Measurements from ENCODE around the gene ZSWIM5.
A peak's percentile ranks its signal among the peaks of the same experiment; 100 is the strongest.

Gene ZSWIM5

DNA sequence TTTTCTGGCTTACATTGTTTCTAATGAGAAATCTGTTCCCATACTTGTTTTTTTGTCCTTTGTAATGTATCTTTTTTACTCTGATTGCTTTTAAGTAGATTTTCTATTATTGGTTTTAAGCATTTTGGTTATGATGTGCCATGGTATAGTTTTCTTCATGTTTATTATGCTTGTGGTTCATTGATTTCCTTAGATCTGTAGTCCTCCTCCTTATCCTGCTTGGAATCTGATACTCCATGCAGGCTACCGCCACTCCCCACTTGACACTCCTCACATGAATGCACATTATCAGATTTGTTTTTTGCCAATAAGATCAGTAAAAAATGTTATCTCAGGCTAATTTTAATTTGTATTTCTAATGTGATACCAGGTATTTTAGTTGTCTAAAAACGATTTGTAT lies 173.6 kb downstream of the ZSWIM5 start:
- no peak for DNase-seq (ENCODE audit: low read depth, low spot score)

- DNase-seq (ENCODE audit: low read depth, low spot score): no peak
These were observed 180.0 kb downstream of the ZSWIM5 start for GRCh38 chr1:45026446-45026845.

DNA sequence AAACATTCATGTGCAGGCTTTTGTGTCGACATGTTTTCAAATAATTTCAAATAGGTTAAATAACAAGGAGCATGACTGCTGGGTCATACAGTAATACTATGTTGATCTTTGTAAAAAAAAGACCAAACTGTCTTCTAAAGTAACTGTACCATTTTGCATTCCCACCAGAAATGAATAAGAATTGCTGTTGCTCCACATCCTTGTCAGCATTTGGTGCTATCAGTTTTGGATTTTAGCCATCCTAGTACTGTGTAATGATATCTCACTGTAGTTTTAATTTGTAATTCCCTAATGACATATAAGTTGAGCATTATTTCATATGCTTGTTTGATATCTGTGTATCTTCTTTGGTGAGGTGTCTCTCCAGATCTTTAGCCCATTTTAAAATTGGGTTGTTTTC lies 182.7 kb downstream of the ZSWIM5 start:
- no peak for DNase-seq (ENCODE audit: low read depth, low spot score)

- peak; percentile 26 for DNase-seq (ENCODE audit: low read depth, low spot score)
These were observed 187.7 kb downstream of the ZSWIM5 start for GRCh38 chr1:45018599-45019230.

DNA sequence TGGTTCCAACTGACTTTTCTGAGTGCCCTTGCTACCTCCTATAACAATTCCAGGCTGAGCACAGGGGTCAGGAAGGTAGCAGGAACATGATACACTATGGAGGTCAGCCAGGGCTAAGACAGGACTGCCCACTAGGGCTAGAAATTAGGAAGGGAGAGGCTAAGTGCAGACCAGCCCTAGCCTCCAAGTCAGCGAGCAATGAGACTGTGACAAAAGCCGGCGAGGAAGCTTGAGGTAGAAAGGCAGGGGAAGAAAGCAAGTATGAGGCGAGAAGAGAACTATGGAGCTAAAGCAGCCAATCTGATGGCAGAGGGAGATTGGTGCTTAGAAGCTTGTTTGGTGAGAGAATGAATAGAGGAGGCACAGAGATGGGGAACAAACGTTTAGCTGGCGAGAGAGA lies 189.6 kb downstream of the ZSWIM5 start:
- DNase-seq (ENCODE audit: low read depth, low spot score): no peak

DNA sequence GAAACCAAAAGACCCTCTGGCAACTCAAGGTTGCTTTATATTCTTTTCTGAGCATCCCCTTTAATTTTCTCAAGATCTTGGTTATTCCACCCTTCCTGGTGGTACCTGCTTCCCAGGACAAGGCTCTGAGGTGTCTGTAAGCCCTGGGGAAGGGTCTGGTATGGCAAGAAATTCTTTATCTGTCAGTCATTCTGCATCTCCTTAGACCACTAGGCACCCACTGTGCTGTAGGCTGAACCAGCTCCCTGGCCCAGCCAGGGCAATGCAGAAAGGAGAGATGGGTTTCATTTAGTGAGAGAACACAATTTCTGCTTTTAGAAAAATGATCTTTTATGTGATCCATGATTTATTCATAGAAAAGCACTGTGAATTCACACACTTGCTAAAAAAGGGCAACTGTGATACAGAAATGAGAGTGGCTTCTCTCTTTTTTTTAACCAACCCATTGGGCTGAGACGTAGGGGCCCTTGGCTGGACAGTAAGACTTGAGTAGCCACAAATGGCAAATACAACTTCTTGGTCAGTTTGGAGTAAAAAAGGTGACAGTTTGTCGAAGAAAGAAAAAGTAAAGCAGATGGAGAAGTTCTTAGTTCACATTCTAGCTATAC lies 190.2 kb downstream of the ZSWIM5 start:
- DNase-seq (ENCODE audit: low read depth, low spot score): no peak

GRCh38 chr1:45015683-45016082 lies 190.7 kb downstream of the ZSWIM5 start:
- no peak for DNase-seq (ENCODE audit: low read depth, low spot score)

GRCh38 chr1:45014321-45015028 lies 191.9 kb downstream of the ZSWIM5 start:
- peak; percentile 67 for DNase-seq (ENCODE audit: low read depth, low spot score)

DNA sequence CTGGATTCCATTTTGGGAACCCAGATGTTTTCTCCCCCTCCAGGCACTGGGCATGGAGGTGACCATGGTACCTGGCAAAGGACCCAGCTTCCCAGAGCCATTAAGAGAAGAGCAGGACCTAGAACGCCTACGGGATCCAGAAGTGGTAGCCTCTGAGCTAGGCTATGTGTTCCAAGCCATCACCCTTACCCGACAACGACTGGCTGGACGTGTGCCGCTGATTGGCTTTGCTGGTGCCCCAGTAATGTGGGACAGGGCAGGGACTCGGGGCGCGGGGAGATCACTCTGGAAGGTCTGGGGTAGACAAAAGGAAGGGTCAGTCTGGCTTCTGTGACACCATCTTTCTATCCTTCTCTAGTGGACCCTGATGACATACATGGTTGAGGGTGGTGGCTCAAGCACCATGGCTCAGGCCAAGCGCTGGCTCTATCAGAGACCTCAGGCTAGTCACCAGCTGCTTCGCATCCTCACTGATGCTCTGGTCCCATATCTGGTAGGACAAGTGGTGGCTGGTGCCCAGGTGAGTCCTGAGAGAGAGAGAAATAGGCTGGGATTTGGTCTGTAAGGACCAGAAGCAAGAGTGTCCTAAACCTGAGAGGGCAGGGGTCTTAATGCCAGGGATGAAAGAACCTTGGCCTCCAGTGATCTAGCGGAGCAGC lies 192.7 kb downstream of the ZSWIM5 start:
- no peak for DNase-seq (ENCODE audit: low read depth, low spot score)

- DNase-seq (ENCODE audit: low read depth, low spot score): no peak
These were observed 193.6 kb downstream of the ZSWIM5 start for GRCh38 chr1:45012639-45013278.

GRCh38 chr1:45011837-45012638 lies 194.4 kb downstream of the ZSWIM5 start, which contains the start of gene UROD:
Gene UROD (plus strand): TSS chr1:45012254. CDS start chr1:45012266, 12 bp downstream.
- peak; percentile 75 for DNase-seq (ENCODE audit: low read depth, low spot score)

DNA sequence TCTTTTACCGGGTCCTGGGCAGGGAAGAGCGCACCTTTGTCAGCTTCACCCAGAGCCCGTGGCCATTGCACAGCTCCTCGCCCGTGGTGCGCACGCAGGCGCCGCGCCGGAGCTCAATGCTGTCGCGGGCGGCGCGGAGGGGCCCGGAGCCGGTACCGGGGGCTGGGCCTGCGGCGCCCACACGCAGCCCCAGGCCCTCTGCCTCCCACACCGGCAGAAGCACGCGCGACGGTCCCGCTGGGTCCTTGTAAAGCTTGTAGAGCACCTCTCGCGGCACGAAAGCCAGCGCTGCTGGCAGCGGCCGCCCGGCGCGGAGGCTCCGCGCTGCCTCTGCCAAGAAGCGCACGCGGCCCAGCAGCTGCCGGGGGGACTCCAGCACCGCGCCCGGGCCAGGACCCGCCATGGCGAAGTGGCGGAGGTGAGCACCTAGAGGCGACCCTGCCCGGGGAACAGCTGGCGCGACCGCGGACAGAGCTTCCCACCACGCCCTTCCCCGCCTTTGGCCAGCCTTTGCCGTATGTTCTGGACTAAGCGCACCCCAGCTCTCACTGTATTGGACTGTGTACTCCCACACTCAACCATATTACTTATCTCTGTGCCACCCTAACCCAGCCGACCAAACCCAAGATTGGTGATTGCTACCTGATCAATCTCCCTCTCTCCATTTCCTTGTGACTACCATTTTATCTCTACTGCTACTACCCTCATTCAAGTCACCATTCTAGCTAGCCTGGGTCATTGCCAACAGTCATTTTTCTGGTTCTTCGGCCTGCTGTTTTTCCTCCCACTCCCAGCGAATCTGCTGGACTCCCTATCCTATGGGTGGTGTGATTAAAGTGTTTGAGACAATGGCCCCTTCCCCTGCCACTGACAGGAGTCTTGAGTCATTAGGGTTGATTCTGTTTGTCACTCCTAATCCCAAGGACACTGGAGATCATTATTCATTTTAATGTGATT lies 195.3 kb downstream of the ZSWIM5 start, which contains the start of gene HECTD3:
Gene HECTD3 (minus strand): TSS at position 470 of the 957 bp plus-strand sequence. CDS start 67 bp downstream, at position 403.
- DNase-seq (ENCODE audit: low read depth, low spot score): peak; percentile 55

- DNase-seq (ENCODE audit: low read depth, low spot score): no peak
These were observed 196.2 kb downstream of the ZSWIM5 start for GRCh38 chr1:45009956-45010854.

DNA sequence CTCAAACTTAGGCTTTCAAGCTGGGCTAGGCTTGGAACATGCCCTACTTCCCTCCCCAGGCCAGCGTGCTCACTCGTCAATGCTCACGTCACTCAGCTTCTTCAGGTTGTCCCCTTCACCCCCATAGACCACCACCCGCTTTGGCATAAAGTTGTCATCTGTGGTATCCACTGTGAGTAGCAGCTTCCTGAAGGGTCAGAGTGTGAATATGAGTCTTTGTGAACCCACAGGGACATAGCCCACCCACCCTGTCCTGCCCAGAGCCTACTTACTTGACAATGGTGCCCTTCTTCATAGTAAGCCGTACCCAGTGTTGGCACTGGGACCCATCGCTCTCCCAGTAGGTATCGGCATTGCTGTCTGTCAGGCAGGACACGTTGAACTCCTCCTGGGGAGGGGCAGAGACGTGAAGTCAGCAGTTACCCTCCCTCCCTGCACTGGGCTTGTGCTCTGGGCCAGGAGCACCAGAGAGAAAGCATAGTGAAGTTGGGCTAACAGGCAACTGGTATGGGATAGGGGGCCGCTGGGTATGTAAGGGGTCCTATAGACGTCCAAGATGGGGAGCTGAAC lies 197.0 kb downstream of the ZSWIM5 start:
- no peak for DNase-seq (ENCODE audit: low read depth, low spot score)

- no peak for DNase-seq (ENCODE audit: low read depth, low spot score)
These were observed 197.9 kb downstream of the ZSWIM5 start for GRCh38 chr1:45008516-45008915.

DNA sequence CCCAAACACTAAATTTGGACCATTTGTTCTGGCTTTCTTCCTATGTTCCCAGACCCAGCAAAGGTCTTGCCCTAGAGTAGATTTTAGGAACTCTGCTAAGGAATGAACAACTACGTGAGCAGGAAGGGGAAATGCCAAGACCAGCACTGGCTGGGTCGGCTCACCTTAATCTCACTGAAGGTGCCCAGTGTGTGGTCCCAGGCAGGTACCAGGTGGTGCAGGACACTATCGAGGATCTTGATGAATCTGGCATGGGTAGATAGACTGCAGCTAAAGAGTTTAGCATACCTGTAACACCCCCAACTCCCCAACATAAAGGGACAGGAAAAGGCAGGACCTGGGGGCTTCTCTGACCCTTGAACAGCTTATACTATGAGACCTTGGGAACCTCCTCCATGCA lies 198.3 kb downstream of the ZSWIM5 start:
- no peak for DNase-seq (ENCODE audit: low read depth, low spot score)

DNA sequence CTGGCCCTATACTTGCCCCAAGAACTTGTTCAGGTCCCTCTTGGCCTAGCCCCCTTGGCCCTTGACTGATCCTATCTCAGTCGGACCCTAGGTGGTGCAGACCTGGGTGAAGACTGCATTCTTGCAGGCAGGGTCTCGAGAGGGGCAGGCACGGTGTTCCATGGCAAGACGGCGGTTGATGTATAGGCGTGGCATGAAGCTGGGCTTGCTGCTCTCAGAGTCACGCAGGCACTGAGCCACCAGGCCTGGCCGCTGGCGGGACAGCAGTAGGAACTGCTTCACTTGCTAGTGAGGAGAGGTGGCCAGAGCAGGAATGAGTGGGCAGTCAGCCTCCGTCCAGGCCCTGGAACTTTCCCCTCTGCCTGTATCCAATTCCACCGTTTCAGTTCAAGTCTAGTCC lies 199.1 kb downstream of the ZSWIM5 start:
- DNase-seq (ENCODE audit: low read depth, low spot score): no peak

DNA sequence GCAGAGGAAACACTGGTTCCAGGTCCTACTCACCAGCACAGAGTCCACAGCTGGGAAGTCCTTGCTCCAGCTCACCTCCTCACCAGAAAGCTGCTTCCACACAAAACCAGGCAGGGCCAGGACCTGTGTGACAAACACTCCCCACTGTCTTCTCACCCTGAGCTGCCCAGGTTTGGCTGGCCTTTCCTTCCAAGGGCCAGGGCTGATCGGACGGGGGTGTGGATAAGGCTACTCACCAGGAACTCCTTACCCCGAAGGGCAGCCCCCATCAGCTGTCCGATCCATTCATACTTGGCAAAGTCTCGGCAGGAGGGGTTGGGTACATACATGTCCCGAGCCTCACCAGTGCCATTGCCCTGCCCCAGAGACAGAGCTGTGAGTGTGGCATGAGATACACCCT lies 200.6 kb downstream of the ZSWIM5 start:
- DNase-seq (ENCODE audit: low read depth, low spot score): no peak
